NCI-H1092 (cell line): Measurements from ENCODE around the gene GGT1.
"Not testable (repeated sequence)": the region's sequence is repeated elsewhere in the genome, so short reads cannot be mapped to it uniquely, and the experiment has no call there.

Experiments
- DNase-seq: peaks from one replicate; lab custom pipeline; 2025; lab: John Stamatoyannopoulos, UW

Gene GGT1

GRCh38 chr22:24642307-24642706, 39.3 kb downstream of the GGT1 start:
- not testable (repeated sequence) for DNase-seq

- DNase-seq: not testable (repeated sequence)
Measured at GRCh38 chr22:24644409-24644808, 41.4 kb downstream of the GGT1 start.

- not testable (repeated sequence) for DNase-seq
Measured at GRCh38 chr22:24645408-24646399, 42.7 kb downstream of the GGT1 start.

- not testable (repeated sequence) for DNase-seq
Measured at GRCh38 chr22:24646756-24647155, 43.8 kb downstream of the GGT1 start.

- not testable (repeated sequence) for DNase-seq
Measured at GRCh38 chr22:24649371-24649770, 46.4 kb downstream of the GGT1 start.

GRCh38 chr22:24650884-24651283, 47.9 kb downstream of the GGT1 start:
- not testable (repeated sequence) for DNase-seq

- DNase-seq: not testable (repeated sequence)
Measured at GRCh38 chr22:24665395-24665794, 62.4 kb downstream of the GGT1 start.

- DNase-seq: not testable (repeated sequence)
Measured at GRCh38 chr22:24667904-24668303, 64.9 kb downstream of the GGT1 start.

GRCh38 chr22:24672532-24672931, 69.5 kb downstream of the GGT1 start:
- DNase-seq: not testable (repeated sequence)
